M059J (cell line): ENCODE results near the gene RHOB. TPM values are rescaled to one million over a fixed set of nuclear protein-coding genes. Genes with fewer than 3 reads are reported as not detected.
A peak's percentile ranks its signal among the peaks of the same experiment; 100 is the strongest.
"Not testable (repeated sequence)": the region's sequence is repeated elsewhere in the genome, so short reads cannot be mapped to it uniquely, and the experiment has no call there.

Source experiments
- DNase-seq: peaks from one replicate; pipeline ENCODE4 v3.0.0-alpha.2; 2012; ENCODE audit warnings: low read depth
- total RNA-seq: library from RNA; depleted of rRNA; stranded (reverse); fragments of >200 nt; shearing (Covaris generic); gene quantifications from 2 replicates; pipeline ENCODE4 v1.2.3, GENCODE V29; 2014; rRNA removed

RHOB gene
- 81.9 and 102 TPM in 2 replicates for total RNA-seq

DNA sequence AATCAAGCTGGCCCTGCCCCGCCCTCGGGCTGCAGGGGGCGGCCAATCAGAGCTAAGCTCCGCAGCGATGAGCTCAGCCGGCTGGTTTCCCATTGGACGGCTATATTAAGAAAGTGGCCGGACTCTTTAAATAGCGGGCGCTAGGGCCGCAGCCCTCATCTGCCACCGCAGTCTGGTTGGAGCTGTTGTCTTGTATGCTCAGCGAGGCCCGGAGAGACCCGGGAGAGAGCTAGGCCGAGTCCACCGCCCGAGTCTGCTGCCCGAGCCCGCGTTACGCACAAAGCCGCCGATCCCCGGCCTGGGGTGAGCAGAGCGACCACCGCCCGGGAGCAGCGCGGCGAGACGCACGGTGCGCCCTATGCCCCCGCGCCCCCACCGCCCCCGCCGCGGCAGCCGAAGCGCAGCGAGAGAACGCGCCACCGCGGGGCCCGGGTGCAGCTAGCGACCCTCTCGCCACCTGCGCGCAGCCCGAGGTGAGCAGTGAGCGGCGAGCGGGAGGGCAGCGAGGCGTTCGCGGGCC lies at the start of gene RHOB:
TSS of gene RHOB (plus strand) at position 158 of the 520 bp plus-strand sequence. CDS start 392 bp downstream, outside the sequence.
- peak; percentile 97 for DNase-seq

DNA sequence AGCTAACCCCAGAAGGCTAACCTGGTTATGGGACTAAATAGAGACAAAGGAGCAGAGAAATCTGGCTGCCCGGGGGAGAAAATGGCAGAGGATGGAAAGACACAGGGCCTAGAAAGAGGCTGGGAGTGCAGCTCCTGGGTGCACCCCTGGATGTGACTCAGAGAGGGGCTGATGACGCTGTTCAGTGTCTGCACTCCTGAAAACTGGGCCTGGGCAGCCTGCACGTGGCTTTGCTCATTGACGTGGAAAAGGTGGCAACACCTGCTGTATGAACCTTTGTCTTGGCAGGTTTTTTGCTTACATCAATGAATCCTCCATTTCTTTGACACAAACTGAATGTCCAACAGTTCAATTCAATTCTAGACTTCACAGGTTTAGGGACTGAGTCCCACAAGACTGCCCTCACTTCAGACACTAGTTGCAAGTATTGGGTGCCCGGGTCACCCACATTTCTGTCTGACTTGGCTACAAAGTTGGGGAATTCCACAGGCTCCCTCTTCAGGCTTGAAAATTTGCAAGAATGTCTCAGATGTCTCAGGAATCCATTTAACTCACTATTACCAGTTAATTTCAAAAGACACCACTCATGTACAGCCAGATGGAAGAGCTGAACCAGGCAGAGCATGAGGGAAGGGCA lies 48.9 kb upstream of the RHOB start:
- peak; percentile 20 for DNase-seq

DNA sequence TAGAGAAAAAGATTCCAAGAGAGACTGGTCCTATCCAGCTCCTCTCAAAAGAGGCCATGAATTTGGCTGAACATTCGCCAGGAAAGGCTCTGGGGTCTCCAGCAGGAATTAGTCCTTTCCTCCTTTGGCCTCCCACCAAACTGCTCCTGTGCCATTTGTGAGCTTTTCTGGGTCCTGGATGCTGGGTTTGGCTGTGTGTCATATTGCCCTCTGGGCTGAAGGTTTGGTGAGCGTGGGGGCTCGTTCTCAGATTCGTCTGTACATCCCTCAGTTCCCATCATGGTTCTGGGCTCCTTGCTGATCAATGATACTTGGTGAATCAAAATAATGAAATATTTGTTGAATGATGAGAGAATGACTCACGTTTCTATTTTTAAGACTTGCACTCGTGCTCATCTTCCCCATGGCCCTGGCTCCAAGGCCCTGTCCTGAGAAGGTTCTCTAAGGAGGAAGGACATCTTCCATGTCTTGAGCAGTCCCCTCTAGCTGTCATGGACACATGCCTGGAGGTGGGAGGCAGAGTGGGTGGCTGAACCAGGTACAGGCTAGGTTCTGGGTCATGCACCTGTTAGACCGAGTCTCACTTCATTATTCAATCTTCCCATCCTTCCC lies 47.8 kb upstream of the RHOB start:
- no peak for DNase-seq

DNA sequence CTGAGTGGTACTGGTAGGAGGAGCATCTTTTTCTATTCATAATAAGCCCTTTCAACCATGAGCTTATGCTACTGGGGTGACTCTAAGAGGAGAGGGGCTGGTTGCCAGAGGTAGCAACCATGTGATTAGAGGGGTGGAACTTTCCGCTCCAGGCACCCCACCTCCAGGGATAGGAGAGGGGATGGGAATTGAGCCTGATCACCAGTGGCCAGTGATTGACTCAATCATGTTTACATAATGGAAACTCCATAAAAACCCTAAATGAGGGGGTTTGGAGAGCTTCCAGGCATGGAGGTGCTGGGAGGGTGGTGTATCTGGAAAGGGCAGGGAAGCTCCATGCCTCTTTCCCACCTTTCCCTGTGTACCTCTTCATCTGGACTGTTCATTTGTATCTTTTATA lies 46.6 kb upstream of the RHOB start:
- DNase-seq: no peak

DNA sequence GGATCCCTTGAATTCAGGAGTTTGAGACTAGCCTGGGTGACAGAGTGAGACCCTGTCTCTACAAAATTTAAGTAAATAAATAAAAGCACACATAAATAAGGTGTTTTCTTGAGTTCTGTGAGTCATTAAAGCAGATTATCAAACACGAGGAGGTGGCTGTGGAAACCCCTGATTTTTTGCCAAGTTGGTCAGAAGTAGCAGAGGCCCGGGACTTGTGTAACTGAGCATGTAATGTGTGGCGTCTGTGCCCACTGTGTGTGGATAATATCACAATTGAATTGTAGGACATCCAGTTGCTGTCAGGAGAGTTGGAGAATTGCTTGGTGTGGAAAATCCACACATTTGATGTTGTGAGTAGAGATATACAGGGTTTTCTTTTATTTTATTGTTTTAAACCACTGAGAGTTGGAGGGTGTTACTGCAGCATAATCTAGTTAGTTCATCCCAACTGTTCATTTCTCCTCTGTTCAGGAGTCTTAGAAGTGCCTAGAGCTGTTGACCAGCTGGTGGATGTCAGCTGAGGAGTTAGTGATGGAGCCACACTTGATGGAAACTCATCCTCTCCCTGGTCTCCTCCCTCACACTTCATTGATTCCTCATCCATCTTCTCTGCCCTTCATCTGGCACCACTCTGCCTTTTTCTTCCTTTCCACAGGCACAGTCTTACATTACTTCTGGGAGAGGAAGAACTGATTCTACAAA lies 45.9 kb upstream of the RHOB start:
- DNase-seq: peak; percentile 11

DNA sequence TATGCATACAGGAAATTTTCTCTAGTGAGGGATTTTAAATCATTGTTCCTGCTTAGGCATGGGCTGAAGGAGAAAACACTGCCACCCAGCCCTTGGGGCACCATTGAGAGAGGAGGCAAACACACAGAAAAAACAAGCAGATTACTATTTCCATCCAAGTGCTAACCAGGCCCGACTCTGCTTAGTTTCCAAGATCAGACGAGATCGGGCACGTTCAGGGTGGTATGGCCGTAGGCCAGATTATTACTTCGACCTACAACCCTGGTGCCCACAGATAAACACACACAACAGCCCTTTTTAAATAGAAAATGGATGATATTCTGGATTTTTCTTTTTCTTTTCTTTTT lies 45.4 kb upstream of the RHOB start:
- no peak for DNase-seq

DNA sequence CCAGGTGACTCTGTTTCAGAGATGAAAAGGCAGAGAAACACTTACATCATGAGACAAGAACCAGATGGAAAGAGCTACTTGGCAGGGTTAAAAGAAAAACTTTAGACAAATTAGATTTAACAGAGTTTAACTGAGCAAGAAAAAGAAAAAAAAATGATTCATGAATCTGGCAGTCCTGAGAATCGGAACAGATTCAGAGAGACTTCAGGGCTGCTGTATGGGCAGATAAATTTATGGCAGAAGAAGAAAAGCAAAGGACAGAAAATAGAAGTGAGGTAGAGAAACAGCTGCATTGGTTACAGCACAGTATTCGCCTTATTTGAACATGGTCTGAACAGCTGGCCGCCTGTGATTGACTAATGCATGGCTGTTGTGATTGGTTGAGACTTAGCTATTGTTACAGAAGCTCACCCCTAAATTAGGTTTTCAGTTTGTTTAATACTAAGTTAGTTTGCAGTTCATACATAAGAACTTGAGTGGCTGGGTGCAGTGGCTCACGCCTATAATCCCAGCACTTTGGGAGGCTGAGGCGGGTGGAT lies 43.0 kb upstream of the RHOB start:
- DNase-seq: no peak

DNA sequence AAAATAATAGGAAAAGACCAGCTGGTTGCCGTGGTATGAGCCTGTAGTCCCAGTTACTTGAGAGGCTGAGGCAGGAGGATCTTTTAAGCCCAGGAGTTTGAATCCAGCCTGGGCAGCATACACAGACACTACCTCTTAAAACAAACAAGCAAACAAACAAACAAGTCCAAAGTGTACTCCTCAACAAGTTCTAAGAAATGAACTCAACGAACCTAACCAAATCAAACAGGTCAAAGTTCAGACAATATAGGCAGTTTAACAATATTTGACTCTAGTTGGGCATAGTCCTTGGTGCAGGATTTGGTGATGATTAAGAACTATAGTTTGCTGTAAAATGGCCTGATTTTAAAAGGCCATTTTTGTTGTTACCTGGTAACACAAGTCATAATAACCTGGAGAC lies 41.9 kb upstream of the RHOB start:
- no peak for DNase-seq

DNA sequence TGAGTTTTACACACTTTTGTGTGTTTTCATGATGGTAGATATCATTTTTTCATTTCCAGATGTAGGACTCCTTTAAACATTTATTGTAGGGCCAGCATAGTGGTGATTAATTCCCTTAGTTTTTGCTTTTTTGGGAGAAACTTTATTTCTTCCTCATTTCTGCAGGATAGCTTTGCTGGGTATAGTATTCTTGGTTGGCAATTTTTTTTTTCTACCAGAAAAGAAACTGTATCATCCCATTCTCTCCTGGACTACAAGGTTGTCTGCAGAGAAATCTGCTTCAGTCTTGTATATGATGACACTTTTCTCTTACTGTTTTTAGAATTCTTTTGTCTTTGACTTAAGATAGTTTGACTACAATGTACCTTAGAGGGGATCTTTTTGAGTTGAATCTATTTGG lies 37.8 kb upstream of the RHOB start:
- DNase-seq: no peak

DNA sequence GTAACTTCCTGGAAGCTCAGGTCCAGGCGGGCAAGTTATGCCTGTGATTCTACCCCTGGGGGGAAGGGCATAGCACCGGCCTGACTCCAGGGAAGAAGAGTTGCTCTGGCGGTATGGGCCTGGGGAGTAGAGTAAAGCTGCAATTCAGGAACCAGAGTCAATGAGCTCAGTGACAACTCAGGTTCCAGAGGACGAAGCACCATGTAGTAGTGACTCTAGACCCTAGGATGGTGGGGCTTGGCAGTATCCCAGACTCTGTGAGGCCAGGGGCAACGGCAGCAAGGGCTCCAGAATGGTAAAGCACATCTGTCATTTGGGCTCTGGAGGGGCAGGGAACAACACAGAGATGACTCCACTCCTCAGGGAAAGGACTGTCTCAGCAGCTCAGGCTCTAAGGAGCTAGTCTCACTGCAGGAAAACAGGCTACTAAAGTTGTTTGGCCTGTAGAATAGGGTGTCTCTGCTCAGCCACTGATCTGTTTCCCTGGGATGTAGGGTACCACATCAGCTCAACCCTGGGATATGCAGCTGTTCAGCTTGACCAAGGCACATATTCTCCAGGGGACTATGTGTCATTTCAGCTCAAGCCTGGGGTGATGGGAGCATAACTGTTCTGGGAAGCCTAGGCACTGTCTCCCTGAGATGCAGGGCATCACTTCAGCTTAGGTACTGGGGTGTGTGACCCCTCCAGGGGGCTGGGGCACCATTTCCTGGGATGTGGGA lies 36.2 kb upstream of the RHOB start:
- DNase-seq: no peak

DNA sequence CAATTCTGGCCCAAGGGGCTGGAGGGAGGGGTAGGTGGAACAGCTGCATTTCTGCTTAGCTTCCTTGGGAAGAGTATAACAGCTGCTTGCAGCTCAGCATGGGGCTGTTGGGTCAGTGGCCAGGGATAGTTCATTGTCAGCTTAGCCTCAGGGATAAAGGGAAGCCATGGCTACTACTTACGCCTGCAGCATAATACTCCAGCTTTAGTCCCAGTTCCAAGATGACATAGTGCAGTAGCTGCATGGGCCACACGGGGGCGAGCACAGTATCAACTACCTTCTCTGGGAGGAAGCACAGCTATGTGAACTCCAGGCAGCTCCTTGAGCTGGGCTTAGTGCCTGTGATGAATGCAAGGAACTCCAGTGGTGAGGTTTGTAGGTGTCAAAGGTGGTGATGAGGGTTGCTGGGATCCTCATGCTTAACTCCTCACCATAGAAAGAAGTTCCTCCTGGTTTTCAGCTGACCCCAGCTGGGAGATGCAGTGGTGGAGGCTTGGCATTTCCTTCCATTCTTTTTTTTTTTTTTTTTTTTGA lies 35.4 kb upstream of the RHOB start:
- peak; percentile 74 for DNase-seq

DNA sequence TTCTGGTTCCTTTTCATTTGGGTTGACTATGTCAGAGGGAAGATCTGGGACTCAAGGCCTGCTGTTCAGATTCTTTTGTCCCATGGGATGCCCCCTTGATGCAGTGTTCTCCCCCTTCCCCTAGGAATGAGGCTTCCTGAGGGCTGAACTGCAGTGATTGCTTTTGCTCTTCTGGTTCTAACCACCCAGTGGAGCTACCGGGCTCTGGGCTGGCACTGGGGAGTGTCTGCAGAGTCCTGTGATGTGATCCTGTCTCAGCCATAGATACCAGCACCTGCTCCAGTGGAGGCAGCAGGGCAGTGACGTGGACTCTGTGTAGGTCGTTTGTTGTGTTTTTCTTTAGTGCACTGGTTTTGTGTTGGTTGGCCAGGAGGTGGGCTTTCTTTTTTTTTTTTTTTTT lies 32.1 kb upstream of the RHOB start:
- no peak for DNase-seq

DNA sequence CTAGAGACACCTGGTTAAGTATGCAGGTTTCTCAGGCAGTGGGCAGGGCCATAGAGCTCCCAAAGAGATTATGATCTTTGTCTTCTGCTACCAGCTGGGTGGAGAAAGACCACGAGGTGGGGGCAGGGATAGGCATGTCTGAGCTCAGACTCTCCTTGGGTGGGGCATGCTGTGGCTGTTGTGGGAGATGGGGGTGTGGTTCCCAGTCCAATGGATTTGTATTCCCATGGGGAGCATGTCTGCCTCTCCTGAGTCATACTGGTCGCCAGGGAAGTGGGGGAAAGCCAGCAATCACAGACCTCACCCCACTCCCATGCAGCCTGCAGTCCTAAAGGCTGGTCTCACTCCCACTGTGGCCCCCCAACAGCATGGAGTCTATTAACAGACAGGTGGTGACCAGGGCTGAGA lies 31.4 kb upstream of the RHOB start:
- no peak for DNase-seq

DNA sequence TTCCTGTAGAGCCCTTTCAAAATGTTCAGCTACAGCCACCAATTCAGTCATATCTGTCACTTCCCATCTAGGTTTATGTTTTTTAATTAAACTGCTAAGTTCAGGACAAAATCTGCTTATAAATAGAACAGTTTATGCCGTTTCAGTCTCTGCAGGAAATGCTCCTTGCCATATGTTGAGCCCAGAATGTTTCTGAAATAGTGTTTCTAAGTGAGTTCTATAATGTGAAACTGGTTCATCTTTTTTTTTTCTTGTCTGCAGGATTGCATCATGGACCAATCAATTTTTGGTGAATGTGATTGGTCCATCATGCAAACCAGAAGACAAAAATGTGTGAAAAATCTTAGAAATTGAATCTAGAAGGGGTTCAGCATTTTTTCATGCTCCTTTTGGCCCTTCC lies 30.2 kb upstream of the RHOB start:
- no peak for DNase-seq

DNA sequence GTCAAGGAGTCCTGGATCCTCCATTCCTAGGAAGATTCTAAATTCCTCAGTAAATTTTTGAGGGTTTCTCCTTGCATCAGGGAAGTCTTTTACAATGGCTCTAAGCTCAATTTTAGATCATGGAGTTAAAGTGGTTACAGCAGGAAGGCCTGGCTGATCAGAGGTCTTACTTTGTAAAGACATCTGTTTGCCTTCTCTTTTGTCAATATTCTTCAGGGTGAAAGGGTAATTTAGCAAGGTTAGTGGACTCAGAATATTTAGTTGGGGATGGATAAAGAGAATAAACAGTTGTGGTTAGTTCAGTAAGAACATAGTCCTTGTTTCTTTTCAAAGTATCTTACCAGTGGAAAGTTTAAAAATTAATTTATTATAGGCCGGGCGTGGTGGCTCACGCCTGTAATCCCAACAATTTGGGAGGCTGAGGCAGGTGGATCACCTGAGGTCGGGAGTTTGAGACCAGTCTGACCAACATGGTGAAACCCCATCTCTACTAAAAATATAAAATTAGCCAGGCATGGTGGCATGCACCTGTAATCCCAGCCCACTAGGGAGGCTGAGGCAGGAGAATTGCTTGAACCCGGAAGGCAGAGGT lies 29.5 kb upstream of the RHOB start:
- not testable (repeated sequence) for DNase-seq

DNA sequence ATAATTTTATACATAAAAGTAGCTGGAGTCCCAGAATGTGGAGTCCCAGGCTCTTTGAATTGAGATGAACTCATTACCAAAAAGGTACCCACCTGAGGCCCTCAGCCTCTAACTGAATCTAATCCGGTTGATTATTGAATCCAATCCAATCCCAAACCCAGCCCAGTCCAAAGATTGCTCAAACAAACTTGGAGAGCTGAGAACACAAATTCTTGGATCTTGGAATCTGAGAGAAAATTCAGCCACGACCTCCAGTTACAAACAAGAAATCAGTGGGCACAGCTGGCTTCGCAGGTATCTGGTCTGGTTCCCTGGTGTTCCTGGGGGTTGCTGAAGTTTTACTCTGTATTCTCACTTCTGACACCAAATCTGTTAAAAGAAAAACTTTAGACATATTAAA lies 28.4 kb upstream of the RHOB start:
- no peak for DNase-seq

DNA sequence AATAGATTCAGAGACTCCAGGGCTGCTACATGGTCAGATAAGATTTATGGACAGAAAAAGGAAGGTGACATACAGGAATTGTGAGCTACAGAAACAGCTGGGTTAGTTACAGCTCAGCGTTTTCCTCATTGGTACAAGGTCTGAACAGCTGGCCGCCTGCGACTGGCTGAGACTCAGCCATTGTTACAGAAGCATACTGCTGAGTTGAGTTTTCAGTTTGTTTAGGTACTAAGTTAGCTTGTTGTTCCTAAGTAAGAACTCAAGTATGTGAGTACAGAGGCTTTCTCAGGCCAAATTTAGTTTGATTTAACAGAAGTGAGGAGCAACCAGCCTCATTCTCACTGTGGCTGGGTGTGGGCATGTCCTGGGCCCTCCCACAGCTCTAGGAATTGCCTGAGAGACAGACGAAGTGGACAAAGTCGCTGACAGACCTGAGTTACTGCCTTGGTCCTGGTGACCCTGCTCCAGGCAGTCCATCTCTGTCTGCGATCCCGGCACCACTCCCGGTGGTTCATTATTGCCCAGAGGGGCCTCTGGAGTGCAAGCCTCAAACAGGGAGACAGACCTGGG lies 27.8 kb upstream of the RHOB start:
- no peak for DNase-seq

DNA sequence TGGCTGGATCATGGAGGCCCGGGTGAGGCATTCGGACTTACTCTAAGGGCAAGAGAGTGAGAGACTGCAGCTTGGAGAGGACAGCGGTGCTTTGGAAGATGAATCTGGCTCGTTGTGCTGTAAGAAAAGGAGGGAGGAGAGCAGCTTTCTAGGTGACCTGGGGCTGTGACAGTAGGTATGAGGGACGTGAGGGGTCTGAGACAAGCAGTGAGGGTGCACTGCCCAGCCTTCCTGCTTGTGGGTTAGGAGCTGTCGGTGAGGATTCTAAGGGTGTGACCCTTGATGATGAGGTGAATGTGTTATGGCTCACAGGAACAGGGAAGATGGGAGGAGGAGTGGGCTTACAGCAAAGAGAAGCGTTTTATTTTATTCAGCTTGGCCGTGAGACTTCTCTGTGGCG lies 27.1 kb upstream of the RHOB start:
- DNase-seq: no peak

DNA sequence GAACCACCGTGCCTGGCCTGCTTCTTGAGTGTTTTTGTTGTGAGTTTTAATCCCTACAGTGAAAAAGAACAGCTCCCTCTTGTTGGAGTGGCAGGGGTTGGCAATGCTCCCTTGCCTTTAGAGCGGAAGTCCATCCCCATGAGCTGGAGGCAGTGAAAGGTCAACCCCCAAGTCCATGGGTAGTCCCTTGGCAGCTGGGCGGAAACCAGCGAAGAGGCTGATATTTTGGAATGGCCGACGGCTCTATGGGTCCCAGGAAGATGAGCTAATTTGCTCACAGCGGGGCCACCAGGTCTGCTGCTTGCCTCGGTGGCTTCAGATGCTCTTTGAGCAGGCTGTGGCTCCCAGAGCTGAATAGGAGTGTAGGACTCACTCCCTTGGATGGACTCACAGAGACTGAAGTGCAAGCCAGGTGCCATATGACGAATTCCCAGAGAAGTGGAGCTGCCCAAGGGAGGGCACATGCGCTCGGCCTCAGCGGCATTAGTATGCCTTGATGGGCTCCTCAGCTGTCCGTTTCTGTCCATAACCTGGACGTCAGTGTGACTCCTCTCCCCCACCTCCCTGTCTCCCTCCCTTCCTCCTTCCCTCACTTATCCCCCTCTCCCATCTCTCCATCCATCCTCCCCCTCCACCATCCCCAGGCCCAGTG lies 25.4 kb upstream of the RHOB start:
- no peak for DNase-seq

DNA sequence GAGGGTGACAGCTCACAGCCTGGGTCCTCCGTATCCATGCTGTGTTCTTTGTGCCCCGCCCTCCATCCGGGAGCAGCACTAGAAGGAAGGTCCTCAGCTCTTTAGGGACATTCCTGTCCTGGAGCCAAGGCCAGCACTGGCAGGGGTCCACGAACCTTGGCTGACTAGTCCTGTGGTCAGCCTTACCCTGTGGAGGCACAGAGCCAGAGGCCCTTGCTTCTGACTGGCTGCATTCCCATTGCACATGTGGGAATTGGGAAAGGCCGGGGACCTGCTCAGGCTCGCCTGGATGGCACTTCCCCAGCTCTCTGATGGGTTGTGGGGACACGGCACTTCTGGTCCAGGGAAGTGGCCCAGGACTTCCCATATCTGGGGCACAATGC lies 24.9 kb upstream of the RHOB start:
- peak; percentile 94 for DNase-seq
